Measurements from ENCODE around the gene PCDHGC4. TPM values are rescaled to one million over a fixed set of nuclear protein-coding genes. Genes with fewer than 3 reads are reported as not detected.

Gene PCDHGC4
- polyA plus RNA-seq, 1 experiment, result 0.49 TPM

DNA sequence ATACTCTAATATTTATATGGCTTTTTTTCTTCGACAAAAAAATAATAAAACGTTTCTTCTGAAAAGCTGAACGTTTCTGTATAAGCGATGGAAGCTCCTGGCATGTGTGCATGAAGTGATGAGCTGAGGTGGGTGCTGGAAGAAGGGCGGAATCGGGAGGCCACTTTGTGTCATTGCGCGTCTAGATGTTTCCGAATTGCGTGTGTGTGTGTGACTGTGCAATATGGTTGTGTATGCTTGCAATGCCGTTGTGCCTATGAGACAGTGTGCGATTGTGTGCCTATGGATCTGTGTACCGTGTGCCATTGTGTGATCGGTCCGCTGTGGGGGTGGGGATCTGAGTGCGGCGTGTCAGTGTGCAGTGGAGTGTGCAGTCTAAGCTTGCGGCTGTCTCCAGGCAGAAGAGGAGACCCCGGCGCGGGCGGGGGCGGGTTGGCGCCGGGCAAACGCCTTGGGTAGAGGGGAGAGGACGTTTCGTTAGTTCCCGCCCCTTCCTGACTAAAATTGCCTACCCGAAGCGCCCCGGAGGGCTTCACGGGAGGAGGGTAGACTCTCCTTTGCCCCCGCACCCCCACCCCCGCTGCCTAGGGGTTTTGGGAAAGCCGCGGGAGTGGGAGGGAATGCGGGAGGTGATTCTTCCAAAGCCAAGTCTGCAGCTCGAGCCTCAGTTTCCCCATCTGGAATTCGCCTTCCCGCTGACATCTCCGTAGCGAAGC, 28.2 kb downstream of the PCDHGC4 start:
- Histone ChIP-seq H3K4me3 (ENCODE audit: low read depth, low read length) (peak overlapping the region; percentile 39), H3K36me3 (ENCODE audit: control insufficient read depth, insufficient read depth, low read length) (peaks cover 11% of the 10 kb centered on the region), H3K27me3 (ENCODE audit: control insufficient read depth, insufficient read depth, low read length) (no peaks in the 10 kb centered on the region)
- TF ChIP-seq, protein P1, sequence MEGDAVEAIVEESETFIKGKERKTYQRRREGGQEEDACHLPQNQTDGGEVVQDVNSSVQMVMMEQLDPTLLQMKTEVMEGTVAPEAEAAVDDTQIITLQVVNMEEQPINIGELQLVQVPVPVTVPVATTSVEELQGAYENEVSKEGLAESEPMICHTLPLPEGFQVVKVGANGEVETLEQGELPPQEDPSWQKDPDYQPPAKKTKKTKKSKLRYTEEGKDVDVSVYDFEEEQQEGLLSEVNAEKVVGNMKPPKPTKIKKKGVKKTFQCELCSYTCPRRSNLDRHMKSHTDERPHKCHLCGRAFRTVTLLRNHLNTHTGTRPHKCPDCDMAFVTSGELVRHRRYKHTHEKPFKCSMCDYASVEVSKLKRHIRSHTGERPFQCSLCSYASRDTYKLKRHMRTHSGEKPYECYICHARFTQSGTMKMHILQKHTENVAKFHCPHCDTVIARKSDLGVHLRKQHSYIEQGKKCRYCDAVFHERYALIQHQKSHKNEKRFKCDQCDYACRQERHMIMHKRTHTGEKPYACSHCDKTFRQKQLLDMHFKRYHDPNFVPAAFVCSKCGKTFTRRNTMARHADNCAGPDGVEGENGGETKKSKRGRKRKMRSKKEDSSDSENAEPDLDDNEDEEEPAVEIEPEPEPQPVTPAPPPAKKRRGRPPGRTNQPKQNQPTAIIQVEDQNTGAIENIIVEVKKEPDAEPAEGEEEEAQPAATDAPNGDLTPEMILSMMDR (IDR thresholded peaks at IDR 0.05; ENCODE audit: insufficient read depth, low read depth, low read length), result no peak
- POLR2A ChIA-PET, result interaction anchor here (0.6 to 1.0 kb wide), 2 partner anchors 9 to 1404 kb away, joined by 5 to 6 read pairs; no protein-coding TSS in a partner anchor
- no peak for DNase-seq (ENCODE audit: low read depth)
- CTCF ChIA-PET, result interaction anchor here (0.7 to 11.0 kb wide), 27 partner anchors 9 to 116 kb away, joined by 3 to 170 read pairs (median 4); partner anchors contain the start of genes PCDHGA10, PCDHGA11, PCDHGA12 and PCDHGB7

DNA sequence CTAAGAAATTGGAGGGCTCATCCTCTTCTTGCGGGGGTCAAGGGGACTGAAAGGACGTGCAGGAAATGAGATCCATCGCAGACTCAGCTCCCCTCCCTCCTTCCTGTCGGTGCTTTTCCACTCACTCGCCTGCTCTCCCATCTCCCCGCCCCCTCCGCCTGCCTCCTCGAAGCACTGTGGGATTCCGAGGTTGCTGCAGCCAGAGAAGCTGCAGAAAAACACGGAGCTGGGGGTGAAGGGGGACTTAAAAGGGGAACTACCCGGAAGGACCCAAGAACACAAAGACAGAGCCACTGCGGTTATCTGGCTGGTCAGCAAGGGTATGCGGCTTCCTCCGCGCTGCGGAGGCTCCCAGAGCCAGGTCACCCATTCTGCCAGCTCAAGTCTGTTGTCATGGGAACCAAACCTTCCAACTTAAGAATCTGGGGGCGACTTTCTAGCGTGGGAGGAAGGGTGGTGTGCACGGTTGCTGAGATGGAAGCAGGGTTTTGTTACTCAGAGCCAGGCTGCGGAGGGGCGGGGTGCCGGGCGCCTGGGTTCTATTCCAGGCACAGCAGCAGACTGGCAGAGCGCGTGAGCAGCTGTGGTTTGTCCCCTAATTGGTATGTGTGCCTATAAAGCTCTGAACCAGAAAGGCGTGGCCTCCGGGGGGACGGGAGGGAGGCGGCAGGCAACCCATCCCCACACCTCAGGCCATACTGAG, 28.9 kb downstream of the PCDHGC4 start:
- ChIA-PET CTCF (interaction anchor here (1.0 to 11.0 kb wide), 22 partner anchors 10 to 117 kb away, joined by 3 to 170 read pairs (median 6); partner anchors contain the start of genes PCDHGA10, PCDHGA11, PCDHGA12 and PCDHGB7), POLR2A (interaction anchor here (0.6 kb wide), 1 partner anchor 1131 kb away, joined by 3 read pairs; no protein-coding TSS in a partner anchor)
- Histone ChIP-seq H3K4me3 (ENCODE audit: low read depth, low read length) (peak overlapping the region; percentile 39), H3K27me3 (ENCODE audit: control insufficient read depth, insufficient read depth, low read length) (no peaks in the 10 kb centered on the region), H3K36me3 (ENCODE audit: control insufficient read depth, insufficient read depth, low read length) (peaks cover 11% of the 10 kb centered on the region)
- TF ChIP-seq, protein P1 (IDR thresholded peaks at IDR 0.05; ENCODE audit: insufficient read depth, low read depth, low read length), result no peak
- peak; percentile 49 for DNase-seq (ENCODE audit: low read depth)

DNA sequence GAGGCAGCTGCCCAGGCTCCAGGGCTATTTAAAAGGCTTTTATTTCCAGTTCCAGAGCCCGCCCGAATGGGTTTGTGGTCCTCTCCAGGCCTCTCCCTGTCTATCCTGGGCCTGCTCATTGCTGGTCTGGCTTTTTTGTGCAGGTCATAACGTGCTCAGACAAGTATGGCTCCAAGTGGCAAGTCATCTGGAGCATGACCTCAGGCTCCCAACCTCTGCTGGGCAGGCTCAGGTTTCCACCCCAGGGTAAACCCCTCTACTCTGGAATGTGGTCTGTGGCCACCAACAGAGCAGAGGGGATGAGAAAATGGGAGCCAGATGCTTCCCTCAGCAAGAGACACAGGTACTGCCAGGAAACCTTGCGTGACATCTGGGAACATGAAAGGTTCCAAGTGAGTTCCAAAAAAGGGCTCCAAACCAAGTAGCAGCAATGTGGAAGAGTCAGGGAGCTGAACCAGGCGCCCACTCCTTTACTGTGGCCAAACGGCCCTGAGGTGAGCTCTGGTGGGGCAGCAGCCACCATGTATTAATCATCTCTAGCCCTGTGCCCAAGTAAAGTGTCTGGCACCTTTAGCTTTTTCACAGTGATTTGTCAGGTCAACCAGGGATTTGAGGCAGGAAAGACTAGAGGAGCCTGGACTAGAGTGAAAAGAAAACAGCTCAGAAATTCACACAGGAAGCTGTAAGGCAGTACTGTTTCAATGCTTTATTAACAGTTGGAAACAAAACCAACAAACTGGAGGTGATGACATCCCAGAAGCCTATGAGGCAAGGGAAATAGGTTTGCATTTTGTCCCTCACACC, 29.7 kb downstream of the PCDHGC4 start:
- ChIA-PET POLR2A (interaction anchor here (0.6 kb wide), 1 partner anchor 1130 kb away, joined by 3 read pairs; no protein-coding TSS in a partner anchor), CTCF (interaction anchor here (0.9 to 11.0 kb wide), 12 partner anchors 8 to 96 kb away, joined by 3 to 170 read pairs (median 8); partner anchors contain the start of genes PCDHGA11, PCDHGB7 and PCDHGC3)
- Histone ChIP-seq H3K27me3 (ENCODE audit: control insufficient read depth, insufficient read depth, low read length) (no peaks in the 10 kb centered on the region), H3K36me3 (ENCODE audit: control insufficient read depth, insufficient read depth, low read length) (peaks cover 10% of the 10 kb centered on the region), H3K4me3 (ENCODE audit: low read depth, low read length) (no peak overlapping the region)
- TF ChIP-seq, protein P1 (IDR thresholded peaks at IDR 0.05; ENCODE audit: insufficient read depth, low read depth, low read length), result no peak
- peak; percentile 44 for DNase-seq (ENCODE audit: low read depth)

DNA sequence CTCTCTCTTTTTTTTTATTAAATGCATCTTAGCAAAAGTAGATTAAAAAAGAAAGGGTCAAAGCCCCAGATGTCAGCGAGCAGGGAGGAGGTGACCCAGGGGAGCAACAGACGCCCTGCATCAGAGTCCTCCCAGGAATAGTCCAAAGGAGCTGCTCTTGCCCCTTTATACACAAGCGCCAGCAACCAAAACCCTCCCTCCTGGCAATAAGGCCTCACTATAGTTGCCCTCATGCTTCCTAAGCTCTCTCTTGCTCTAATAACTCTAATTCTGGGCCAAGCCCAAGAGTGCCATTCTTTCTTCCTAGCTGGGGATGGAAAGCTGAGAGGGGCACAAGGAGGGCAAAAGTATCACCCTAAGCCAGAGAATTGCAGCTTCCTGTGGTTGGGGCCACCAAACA, 30.3 kb downstream of the PCDHGC4 start:
- peaks cover 9% of the 10 kb centered on the region for H3K36me3 ChIP-seq (ENCODE audit: control insufficient read depth, insufficient read depth, low read length)
- ChIA-PET POLR2A (no interaction called here), CTCF (interaction anchor here (0.9 to 11.0 kb wide), 9 partner anchors 9 to 99 kb away, joined by 3 to 170 read pairs (median 7); partner anchors contain the start of genes PCDHGA11, PCDHGB7 and PCDHGC3)

More for the DNA sequence above, 30.3 kb downstream of the PCDHGC4 start:
- Histone ChIP-seq H3K4me3 (ENCODE audit: low read depth, low read length) (no peak overlapping the region), H3K27me3 (ENCODE audit: control insufficient read depth, insufficient read depth, low read length) (no peaks in the 10 kb centered on the region)
- TF ChIP-seq, protein P1 (IDR thresholded peaks at IDR 0.05; ENCODE audit: insufficient read depth, low read depth, low read length), result no peak
- no peak for DNase-seq (ENCODE audit: low read depth)

Data from BJ (cell line).